Ovary (tissue), 9 donors: ENCODE measurements around the gene SP140. TPM values are rescaled to one million over a fixed set of nuclear protein-coding genes. Genes with fewer than 3 reads are reported as not detected.

Experiments
- DNase-seq, 5 donors: peaks; one replicate each; pipeline ENCODE4 v3.0.0-alpha.2; 2019 to 2020
- H3K27ac ChIP-seq, 2 donors: fragments of 200-600 bp; one replicate each; pipeline versions ENCODE4 v1.5.1 to v1.8.0; 2019 to 2022
- H3K27me3 ChIP-seq: fragments of 200-600 bp; one replicate; pipeline ENCODE4 v1.8.0; 2022
- H3K36me3 ChIP-seq: fragments of 200-600 bp; sonication (generic); one replicate; pipeline ENCODE4 v1.5.1; 2019
- H3K4me1 ChIP-seq: one replicate; pipeline ENCODE4 v1.8.1; 2013; ENCODE audit warnings: mild to moderate bottlenecking, moderate library complexity; ENCODE audit not compliant: insufficient read depth
- H3K4me3 ChIP-seq: fragments of 200-600 bp; sonication (generic); one replicate; pipeline ENCODE4 v1.5.1; 2017
- H3K9me3 ChIP-seq, 2 donors: fragments of 200-600 bp in 1 of 2; sonication (generic) in 1 of 2; one replicate each; pipeline versions ENCODE4 v1.5.1 to v1.8.1; 2013 to 2019; ENCODE audit warnings: mild to moderate bottlenecking in 1 of 2, moderate library complexity in 1 of 2
- CTCF ChIP-seq, 3 donors: fragments of 450-650 bp in 2 of 3; fragments of 200-600 bp in 1 of 3; IDR thresholded peaks; one replicate each; pipeline versions ENCODE4 v1.5.1 to v1.8.0; 2016 to 2022; ENCODE audit warnings: antibody characterized with exemption in 3 of 3, mild to moderate bottlenecking in 1 of 3
- EP300 ChIP-seq: sonication (generic); formaldehyde crosslinking; IDR thresholded peaks from one replicate; pipeline ENCODE4 v1.6.1; 2017; ENCODE audit warnings: antibody characterized with exemption
- POLR2A ChIP-seq: fragments of 450-650 bp; IDR thresholded peaks from one replicate; pipeline ENCODE4 v1.6.1; 2017; ENCODE audit warnings: antibody characterized with exemption, mild to moderate bottlenecking, moderate library complexity
- WGBS, 3 donors: extraction: QIAGEN DNeasy Blood & Tissue Kit in 1 of 3; methylation state at CpG; one replicate each; pipeline versions ENCODE4 v1.1.5 to v1.1.7; 2013 to 2017; 5-methylcytosine and 5-hydroxymethylcytosine counted together
- intact Hi-C, 4 donors: fragments of 100-400 bp; cut with DNase I; formaldehyde crosslinking; loops; one replicate each; pipeline versions ENCODE4 v1.11.0 to v1.15.1; 2022 to 2023
- polyA plus RNA-seq, 2 donors: library from polyadenylated mRNA; stranded (reverse); fragments of 200-250 nt in 1 of 2; fragments of 350-450 nt in 1 of 2; fragmentation: Illumina TruSeq in 1 of 2; extraction: RNeasy Lipid Tissue Mini Kit (QIAGEN cat#74804) in 1 of 2; gene quantifications; one replicate each; pipeline ENCODE4 v1.2.3, GENCODE V29; 2013 to 2014
- total RNA-seq, 7 donors: library from RNA; depleted of rRNA in 2 of 7; stranded (reverse); fragments of >200 nt in 2 of 7; fragmentation: NEBNext Ultra II Directional in 3 of 7; extraction: Animal tissue kit (Norgen Biotek cat#: 25700) in 3 of 7; gene quantifications; one replicate each; pipeline versions ENCODE4 v1.1.0 to v1.2.4, GENCODE V29; 2016 to 2023
- donor health status: DM: no; HTN: no; CAD: no; lungs with moderate emphysema.
- donor health status: DM: no; HTN: no; CAD: no.
- donor health status: Bipolar disorder and iron deficiency.
- donor health status: DM: yes; HTN: yes; CAD: no.
- donor health status: DM: no; HTN: no; CAD: no.
- donor health status: DM: yes; HTN: yes; CAD: no.

Gene SP140
- total and polyA plus RNA-seq, 9 donors: 0.23 to 3.4 (median 1.0) TPM

GRCh38 chr2:230234122-230234722 is 8.7 kb downstream of the SP140 start:
- H3K4me3 ChIP-seq: no peak overlapping the region
- no peak for DNase-seq
- H3K27ac ChIP-seq: no peak overlapping the region
- H3K9me3 ChIP-seq: no peaks in the 10 kb centered on the region
- intact Hi-C loops: no loop called here
- 83 to 89% (median 88%) methylated on average over 3 of the region's 3 CpGs for WGBS, 3 donors
- no peaks in the 10 kb centered on the region for H3K27me3 ChIP-seq
- TF ChIP-seq POLR2A (no peak), CTCF (IDR thresholded peaks at IDR 0.05) (no peak), EP300 (no peak)
- H3K4me1 ChIP-seq: peaks cover 1% of the 10 kb centered on the region
- H3K36me3 ChIP-seq: no peaks in the 10 kb centered on the region

- no peaks in the 10 kb centered on the region for H3K27me3 ChIP-seq
- H3K4me1 ChIP-seq: peaks cover 1% of the 10 kb centered on the region
- TF ChIP-seq CTCF (IDR thresholded peaks at IDR 0.05): no peak
- TF ChIP-seq EP300: no peak
- no peak for TF ChIP-seq POLR2A
- DNase-seq: no peak
- WGBS, 3 donors: 7 to 31% (median 15%) methylated on average over 3 of the region's 3 CpGs
- no peaks in the 10 kb centered on the region for H3K36me3 ChIP-seq
- no peaks in the 10 kb centered on the region for H3K9me3 ChIP-seq
- H3K4me3 ChIP-seq: no peak overlapping the region
- intact Hi-C loops: no loop called here
- H3K27ac ChIP-seq: no peak overlapping the region
Observed at GRCh38 chr2:230234845-230235244, 9.3 kb downstream of the SP140 start.

- intact Hi-C loops: no loop called here
- no peaks in the 10 kb centered on the region for H3K9me3 ChIP-seq
- 72 to 84% (median 72%) methylated on average over 2 of the region's 2 CpGs for WGBS, 3 donors
- H3K27me3 ChIP-seq: no peaks in the 10 kb centered on the region
- TF ChIP-seq POLR2A (no peak), CTCF (IDR thresholded peaks at IDR 0.05) (no peak), EP300 (no peak)
- no peaks in the 10 kb centered on the region for H3K4me1 ChIP-seq
- H3K36me3 ChIP-seq: no peaks in the 10 kb centered on the region
- no peak overlapping the region for H3K27ac ChIP-seq
- no peak for DNase-seq
- no peak overlapping the region for H3K4me3 ChIP-seq
Observed at GRCh38 chr2:230244211-230244610, 18.7 kb downstream of the SP140 start.

- no peak for TF ChIP-seq CTCF (IDR thresholded peaks at IDR 0.05)
- TF ChIP-seq EP300: no peak
- TF ChIP-seq POLR2A: no peak
- WGBS, 3 donors: 74 to 80% (median 78%) methylated on average over 3 of the region's 3 CpGs
- DNase-seq: no peak
Observed at GRCh38 chr2:230246206-230246605, 20.7 kb downstream of the SP140 start.

More at GRCh38 chr2:230246206-230246605, 20.7 kb downstream of the SP140 start:
- no peaks in the 10 kb centered on the region for H3K36me3 ChIP-seq
- no peak overlapping the region for H3K4me3 ChIP-seq
- intact Hi-C loops: no loop called here
- no peaks in the 10 kb centered on the region for H3K27me3 ChIP-seq
- no peak overlapping the region for H3K27ac ChIP-seq
- no peaks in the 10 kb centered on the region for H3K4me1 ChIP-seq
- no peaks in the 10 kb centered on the region for H3K9me3 ChIP-seq
